ENCODE measurements around the gene GAS2L1. TPM values are rescaled to one million over a fixed set of nuclear protein-coding genes. Genes with fewer than 3 reads are reported as not detected.

Gene GAS2L1
- total and polyA plus RNA-seq, 2 donors from 2014 or later = 24.2 to 27.2 TPM

DNA sequence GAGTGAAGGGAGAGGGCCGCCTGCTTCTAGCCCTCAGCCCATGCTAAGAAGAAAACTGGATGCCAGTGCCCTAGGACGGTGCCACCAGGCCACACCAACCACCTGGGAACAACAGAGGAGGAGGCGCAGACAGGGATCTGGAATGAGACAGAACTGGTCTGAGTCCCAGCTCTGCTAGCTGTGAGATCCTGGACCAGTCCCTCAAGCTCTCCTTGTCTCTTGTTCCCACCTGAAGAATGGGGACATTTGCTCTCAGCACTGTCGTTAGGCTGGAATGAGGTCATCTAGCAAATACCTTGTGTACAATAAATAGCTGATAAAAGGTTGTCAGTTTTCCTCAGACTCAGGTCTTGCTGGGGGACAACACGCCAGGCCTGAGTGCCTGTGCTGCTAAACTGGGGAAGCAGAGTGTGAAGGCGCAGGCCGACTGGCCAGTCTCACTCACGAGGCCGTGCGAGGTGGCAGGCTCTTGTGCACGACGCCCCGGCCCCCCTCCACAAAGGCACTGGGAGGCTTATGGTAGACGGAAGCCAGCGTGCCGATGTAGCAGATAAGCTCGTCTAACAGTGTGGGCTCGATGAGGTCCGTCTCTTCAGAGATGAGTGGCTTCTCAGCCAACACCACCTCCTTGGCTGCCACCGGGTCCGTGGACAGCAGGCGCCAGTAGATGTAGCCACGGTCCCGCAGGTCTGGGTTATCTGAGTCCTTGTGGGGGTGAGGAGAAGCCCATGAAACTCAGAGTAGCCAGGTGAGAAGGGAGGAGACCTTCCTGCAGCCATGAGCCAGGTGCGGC lies 34.8 kb downstream of the GAS2L1 start:
- H3K4me3 ChIP-seq (ENCODE audit: low read length in 3 of 3) = no peak overlapping the region
- peaks cover 0 to 51% (median 39%) of the 10 kb centered on the region in 3 donors for H3K36me3 ChIP-seq (ENCODE audit: control insufficient read depth in 2 of 3, insufficient read depth in 3 of 3, low read length in 3 of 3)
- H3K9ac ChIP-seq (ENCODE audit: low read length in 3 of 3) = no peak overlapping the region
- no peak for DNase-seq
- no peak for FAIRE-seq
- H3K27ac ChIP-seq (ENCODE audit: low read depth in 2 of 2, low read length in 2 of 2) = no peak overlapping the region
- no peaks in the 10 kb centered on the region for H3K27me3 ChIP-seq (ENCODE audit: control insufficient read depth, insufficient read depth, low read length)
- H3K4me1 ChIP-seq (ENCODE audit: control insufficient read depth in 2 of 3, insufficient read depth in 2 of 3, low read depth in 1 of 3, low read length in 3 of 3) = no peaks in the 10 kb centered on the region
- TF ChIP-seq, protein P1, sequence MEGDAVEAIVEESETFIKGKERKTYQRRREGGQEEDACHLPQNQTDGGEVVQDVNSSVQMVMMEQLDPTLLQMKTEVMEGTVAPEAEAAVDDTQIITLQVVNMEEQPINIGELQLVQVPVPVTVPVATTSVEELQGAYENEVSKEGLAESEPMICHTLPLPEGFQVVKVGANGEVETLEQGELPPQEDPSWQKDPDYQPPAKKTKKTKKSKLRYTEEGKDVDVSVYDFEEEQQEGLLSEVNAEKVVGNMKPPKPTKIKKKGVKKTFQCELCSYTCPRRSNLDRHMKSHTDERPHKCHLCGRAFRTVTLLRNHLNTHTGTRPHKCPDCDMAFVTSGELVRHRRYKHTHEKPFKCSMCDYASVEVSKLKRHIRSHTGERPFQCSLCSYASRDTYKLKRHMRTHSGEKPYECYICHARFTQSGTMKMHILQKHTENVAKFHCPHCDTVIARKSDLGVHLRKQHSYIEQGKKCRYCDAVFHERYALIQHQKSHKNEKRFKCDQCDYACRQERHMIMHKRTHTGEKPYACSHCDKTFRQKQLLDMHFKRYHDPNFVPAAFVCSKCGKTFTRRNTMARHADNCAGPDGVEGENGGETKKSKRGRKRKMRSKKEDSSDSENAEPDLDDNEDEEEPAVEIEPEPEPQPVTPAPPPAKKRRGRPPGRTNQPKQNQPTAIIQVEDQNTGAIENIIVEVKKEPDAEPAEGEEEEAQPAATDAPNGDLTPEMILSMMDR (IDR thresholded peaks at IDR 0.05; ENCODE audit: borderline replicate concordance, extremely low read depth, insufficient read depth) = no peak
- intact Hi-C loops (cut with DNase I) = no loop called here
- no peaks in the 10 kb centered on the region for H3K9me3 ChIP-seq (ENCODE audit: control insufficient read depth in 2 of 3, insufficient read depth in 1 of 3, low read length in 3 of 3)

DNA sequence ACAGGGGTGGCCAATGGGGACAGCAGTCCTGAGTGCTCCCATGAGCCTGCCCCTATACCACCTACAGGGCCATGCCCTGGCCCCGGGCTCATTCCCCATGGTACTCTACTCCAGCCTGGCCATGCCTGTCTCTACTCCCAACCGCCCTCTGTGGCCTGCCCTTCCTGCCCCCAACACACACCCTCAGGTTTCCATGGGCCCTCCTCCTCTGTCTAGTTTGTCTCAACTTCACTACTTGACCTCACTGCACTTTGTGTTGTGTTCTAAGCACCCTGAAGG lies 35.3 kb downstream of the GAS2L1 start:
- Histone ChIP-seq H3K9me3 (ENCODE audit: control insufficient read depth in 2 of 3, insufficient read depth in 1 of 3, low read length in 3 of 3) (no peaks in the 10 kb centered on the region), H3K4me3 (ENCODE audit: low read length in 3 of 3) (no peak overlapping the region), H3K36me3 (ENCODE audit: control insufficient read depth in 2 of 3, insufficient read depth in 3 of 3, low read length in 3 of 3) (peaks cover 0 to 52% (median 41%) of the 10 kb centered on the region in 3 donors), H3K9ac (ENCODE audit: low read length in 3 of 3) (no peak overlapping the region), H3K27me3 (ENCODE audit: control insufficient read depth, insufficient read depth, low read length) (no peaks in the 10 kb centered on the region), H3K4me1 (ENCODE audit: control insufficient read depth in 2 of 3, insufficient read depth in 2 of 3, low read depth in 1 of 3, low read length in 3 of 3) (no peaks in the 10 kb centered on the region), H3K27ac (ENCODE audit: low read depth in 2 of 2, low read length in 2 of 2) (no peak overlapping the region)
- intact Hi-C loops (cut with DNase I) = no loop called here
- DNase-seq (no peak), FAIRE-seq (no peak)
- TF ChIP-seq, protein P1 (IDR thresholded peaks at IDR 0.05; ENCODE audit: borderline replicate concordance, extremely low read depth, insufficient read depth) = no peak

DNA sequence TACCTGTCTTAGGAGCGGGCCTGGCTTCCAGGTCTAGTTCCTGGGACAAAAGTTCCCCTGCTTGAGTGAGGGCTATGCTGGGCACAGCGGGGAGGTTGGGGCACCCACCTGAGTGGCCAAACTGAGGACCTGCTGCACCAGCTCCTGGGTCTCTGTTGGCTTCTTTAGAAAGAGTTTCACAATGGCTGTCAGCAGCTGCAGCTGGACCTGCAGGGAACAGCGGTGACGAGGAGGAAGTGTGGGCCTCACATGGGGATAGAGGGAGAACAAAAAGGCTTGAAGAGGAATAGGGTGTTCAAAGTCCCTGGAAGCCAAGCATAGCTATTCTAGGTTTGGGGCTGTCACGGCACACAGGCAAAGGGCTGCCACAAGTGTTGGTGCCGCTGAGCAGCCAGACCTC lies 35.7 kb downstream of the GAS2L1 start:
- no peak overlapping the region for H3K4me3 ChIP-seq (ENCODE audit: low read length in 3 of 3)
- peaks cover 0 to 55% (median 40%) of the 10 kb centered on the region in 3 donors for H3K36me3 ChIP-seq (ENCODE audit: control insufficient read depth in 2 of 3, insufficient read depth in 3 of 3, low read length in 3 of 3)
- no peaks in the 10 kb centered on the region for H3K27me3 ChIP-seq (ENCODE audit: control insufficient read depth, insufficient read depth, low read length)
- H3K9me3 ChIP-seq (ENCODE audit: control insufficient read depth in 2 of 3, insufficient read depth in 1 of 3, low read length in 3 of 3) = no peaks in the 10 kb centered on the region
- TF ChIP-seq, protein P1 (IDR thresholded peaks at IDR 0.05; ENCODE audit: borderline replicate concordance, extremely low read depth, insufficient read depth) = no peak
- no peak overlapping the region for H3K27ac ChIP-seq (ENCODE audit: low read depth in 2 of 2, low read length in 2 of 2)
- intact Hi-C loops (cut with DNase I) = no loop called here
- FAIRE-seq = no peak
- H3K9ac ChIP-seq (ENCODE audit: low read length in 3 of 3) = no peak overlapping the region
- no peaks in the 10 kb centered on the region for H3K4me1 ChIP-seq (ENCODE audit: control insufficient read depth in 2 of 3, insufficient read depth in 2 of 3, low read depth in 1 of 3, low read length in 3 of 3)
- no peak for DNase-seq

Measured in kidney (tissue), 14 donors.